ENCODE results near the gene THSD4. TPM values are rescaled to one million over a fixed set of nuclear protein-coding genes. Genes with fewer than 3 reads are reported as not detected.
"Not testable (repeated sequence)": the region's sequence is repeated elsewhere in the genome, so short reads cannot be mapped to it uniquely, and the experiment has no call there.

THSD4 gene
- total RNA-seq, 2 donors from 2014 or later, result 16.3 to 18.8 TPM

- no peak for DNase-seq (ENCODE audit: low spot score)
- intact Hi-C loops (cut with DNase I), result no loop called here
Measured at GRCh38 chr15:71651750-71652186, 536.5 kb downstream of the THSD4 start.

GRCh38 chr15:71654042-71654719 is 538.9 kb downstream of the THSD4 start:
- DNase-seq (ENCODE audit: low spot score), result no peak
- intact Hi-C loops (cut with DNase I), result no loop called here

- intact Hi-C loops (cut with DNase I), result no loop called here
Measured at GRCh38 chr15:71654720-71655174, 539.5 kb downstream of the THSD4 start.

GRCh38 chr15:71656425-71656824 is 541.2 kb downstream of the THSD4 start:
- intact Hi-C loops (cut with DNase I), result no loop called here
- DNase-seq (ENCODE audit: low spot score), result no peak

More at GRCh38 chr15:71654720-71655174, 539.5 kb downstream of the THSD4 start:
- DNase-seq (ENCODE audit: low spot score), result no peak

- no peak for DNase-seq (ENCODE audit: low spot score)
- intact Hi-C loops (cut with DNase I), result no loop called here
Measured at GRCh38 chr15:71657141-71657540, 541.9 kb downstream of the THSD4 start.

- intact Hi-C loops (cut with DNase I), result no loop called here
- no peak for DNase-seq (ENCODE audit: low spot score)
Measured at GRCh38 chr15:71658036-71658435, 542.8 kb downstream of the THSD4 start.

DNA sequence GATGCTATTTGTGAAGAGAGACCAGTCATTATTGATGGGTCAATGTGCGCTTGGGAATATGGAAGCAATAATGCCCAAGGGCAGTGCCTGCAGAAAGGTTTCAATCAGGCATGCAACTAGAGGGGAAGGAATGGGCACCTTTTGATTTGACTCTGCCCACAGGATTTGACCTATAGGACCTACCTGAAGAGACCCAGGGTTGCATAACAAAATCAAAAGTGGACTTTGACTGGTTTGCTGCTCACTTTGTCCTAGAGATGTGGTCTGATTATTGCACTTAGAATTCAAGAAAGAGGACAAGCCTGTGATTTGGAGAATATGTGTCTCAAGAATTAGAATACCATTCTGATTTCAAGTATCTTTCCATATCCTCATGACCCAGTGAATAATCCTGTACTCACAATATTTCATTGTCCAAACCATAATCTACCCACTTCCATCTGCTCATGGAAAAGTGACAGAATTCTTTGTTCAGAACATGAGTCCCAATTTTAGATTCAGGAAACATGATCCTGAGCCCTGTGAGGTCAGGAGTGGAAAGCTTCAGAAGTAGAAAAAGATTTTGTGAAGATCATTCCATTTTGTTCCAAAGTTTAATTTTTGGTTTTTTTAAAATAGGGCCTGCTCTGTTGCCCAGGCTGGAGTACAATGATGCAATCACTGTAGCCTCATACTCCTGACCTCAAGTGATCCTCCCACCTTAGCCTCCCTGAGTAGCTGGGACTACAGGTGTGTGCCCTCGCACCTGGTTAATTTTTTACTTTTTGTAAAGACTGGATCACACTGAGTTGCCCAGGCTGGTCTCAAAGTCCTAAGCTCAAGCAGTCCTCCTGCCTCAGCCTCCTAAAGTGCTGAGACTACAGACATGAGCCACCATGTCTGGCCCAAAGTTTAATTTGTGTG is 543.8 kb downstream of the THSD4 start:
- DNase-seq (ENCODE audit: low spot score), result no peak
- intact Hi-C loops (cut with DNase I), result no loop called here

DNA sequence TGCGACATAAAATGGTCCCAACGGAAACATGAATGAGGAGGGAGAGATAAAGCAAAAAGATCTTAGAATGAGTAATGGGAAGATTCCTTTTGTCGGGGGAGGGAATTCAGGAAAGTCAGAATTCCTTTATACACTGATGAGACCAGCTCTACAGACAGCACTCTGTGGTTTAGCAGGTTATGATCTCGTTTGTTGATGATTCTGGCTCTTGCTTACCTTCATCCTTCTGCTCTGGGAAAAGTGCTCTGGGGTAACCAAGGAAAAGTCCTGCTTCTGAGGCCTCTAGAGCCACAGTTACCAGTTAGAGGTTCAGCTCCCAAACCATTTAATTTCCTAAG is 544.4 kb downstream of the THSD4 start:
- intact Hi-C loops (cut with DNase I), result no loop called here
- DNase-seq (ENCODE audit: low spot score), result no peak

GRCh38 chr15:71660501-71660900 is 545.2 kb downstream of the THSD4 start:
- intact Hi-C loops (cut with DNase I), result no loop called here

GRCh38 chr15:71662306-71662705 is 547.0 kb downstream of the THSD4 start:
- DNase-seq (ENCODE audit: low spot score), result no peak
- intact Hi-C loops (cut with DNase I), result no loop called here

More at GRCh38 chr15:71660501-71660900, 545.2 kb downstream of the THSD4 start:
- no peak for DNase-seq (ENCODE audit: low spot score)

DNA sequence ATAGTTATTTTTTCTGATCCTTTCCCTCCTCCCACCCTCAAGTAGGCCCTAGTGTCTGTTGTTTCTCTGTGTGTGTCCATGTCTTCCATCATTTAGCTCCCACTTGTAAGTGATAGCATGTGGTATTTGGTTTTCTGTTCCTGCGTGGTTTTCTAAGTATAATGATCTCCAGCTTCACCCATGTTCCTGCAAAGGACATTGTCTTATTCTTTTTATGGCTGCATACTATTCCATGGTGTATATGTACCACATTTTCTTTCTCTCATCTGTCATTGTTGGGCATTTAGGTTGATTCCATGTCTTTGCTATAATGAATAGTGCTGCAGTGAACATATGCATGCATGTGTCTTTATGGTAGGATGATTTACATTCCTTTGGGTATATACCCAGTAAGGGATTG is 549.4 kb downstream of the THSD4 start:
- intact Hi-C loops (cut with DNase I), result no loop called here
- DNase-seq (ENCODE audit: low spot score), result no peak

DNA sequence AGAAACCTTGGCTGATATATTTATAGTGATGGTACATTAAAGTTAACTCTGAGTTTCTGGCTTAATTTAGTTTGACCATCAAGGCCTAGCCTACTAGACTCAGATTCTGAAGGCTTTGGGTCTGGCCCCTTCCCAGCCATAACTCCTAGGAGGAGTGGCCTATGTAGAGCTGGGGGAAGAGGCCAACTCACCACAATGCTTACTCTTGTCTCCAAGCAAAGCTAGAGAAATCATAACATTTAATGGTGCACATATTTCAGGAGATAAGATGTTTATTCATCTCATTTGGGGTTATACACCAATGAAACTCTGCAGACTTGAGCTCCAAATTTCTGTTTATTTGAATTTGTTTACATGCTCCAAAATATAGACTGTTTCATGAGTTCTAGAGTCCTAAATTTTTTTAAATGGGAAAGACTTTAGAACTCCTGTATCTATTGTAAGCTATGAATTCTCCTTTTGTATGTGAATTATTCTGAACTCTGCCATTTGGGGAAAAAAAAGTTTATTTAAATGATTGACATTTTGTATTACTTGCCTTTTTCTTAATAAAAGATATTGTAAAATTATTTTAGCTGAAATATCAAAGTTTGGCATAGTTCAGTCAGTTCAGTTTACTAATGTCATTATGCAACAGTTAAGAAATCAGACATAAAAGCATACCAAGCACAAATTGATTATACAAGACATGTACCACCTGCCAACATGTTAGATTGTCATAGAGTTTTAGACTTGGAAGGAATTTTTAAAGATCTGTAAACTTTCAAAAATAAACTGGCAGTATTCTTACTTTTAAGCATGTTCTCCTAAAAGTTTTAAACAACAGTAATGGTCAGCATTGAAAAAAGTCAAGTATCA is 551.7 kb downstream of the THSD4 start:
- intact Hi-C loops (cut with DNase I), result no loop called here
- no peak for DNase-seq (ENCODE audit: low spot score)

DNA sequence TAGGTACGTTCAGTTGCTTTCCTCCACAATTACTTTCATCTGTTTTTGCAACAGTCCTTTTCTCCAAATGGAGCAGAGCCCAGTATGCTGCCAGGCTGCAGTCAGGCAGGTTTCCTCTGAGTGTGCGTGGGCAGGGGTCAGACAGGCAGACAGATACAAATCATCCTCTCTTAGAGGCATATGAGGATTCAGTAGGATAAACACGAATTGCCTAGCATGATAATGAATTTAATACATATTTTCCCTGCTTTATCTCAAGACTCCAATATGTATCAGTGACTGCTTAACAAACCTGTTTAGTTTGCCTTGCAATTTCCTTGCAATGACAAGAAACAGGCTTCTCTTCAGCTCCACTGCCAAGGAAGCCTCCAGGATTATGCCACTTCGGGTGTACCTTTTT is 554.4 kb downstream of the THSD4 start:
- no peak for DNase-seq (ENCODE audit: low spot score)
- intact Hi-C loops (cut with DNase I), result no loop called here

GRCh38 chr15:71670222-71670621 is 555.0 kb downstream of the THSD4 start:
- intact Hi-C loops (cut with DNase I), result not testable (repeated sequence)

GRCh38 chr15:71674354-71674753 is 559.1 kb downstream of the THSD4 start:
- DNase-seq (ENCODE audit: low spot score), result no peak

More at GRCh38 chr15:71670222-71670621, 555.0 kb downstream of the THSD4 start:
- DNase-seq (ENCODE audit: low spot score), result not testable (repeated sequence)

GRCh38 chr15:71677352-71677751 is 562.1 kb downstream of the THSD4 start:
- intact Hi-C loops (cut with DNase I), result no loop called here
- no peak for DNase-seq (ENCODE audit: low spot score)

More at GRCh38 chr15:71674354-71674753, 559.1 kb downstream of the THSD4 start:
- intact Hi-C loops (cut with DNase I), result no loop called here

DNA sequence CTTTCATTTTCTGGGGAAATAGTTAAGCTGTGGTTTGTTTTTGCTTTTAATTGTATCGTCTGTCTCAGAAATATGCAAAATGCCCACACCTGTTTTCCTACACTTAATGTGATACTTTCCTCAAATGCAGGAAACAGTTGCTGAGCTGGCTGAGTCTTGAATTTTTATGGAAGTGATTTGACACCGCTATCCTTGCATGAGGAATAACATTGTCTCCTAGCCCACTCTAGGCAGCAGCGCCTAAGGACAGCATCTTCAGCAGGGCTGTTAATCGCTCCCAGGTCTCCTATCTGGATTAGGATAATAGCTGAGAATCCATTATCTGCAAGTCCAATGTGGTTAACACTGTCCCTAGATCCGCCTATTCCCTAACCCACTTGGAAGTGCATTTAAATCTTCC is 562.5 kb downstream of the THSD4 start:
- DNase-seq (ENCODE audit: low spot score), result no peak
- intact Hi-C loops (cut with DNase I), result no loop called here

DNA sequence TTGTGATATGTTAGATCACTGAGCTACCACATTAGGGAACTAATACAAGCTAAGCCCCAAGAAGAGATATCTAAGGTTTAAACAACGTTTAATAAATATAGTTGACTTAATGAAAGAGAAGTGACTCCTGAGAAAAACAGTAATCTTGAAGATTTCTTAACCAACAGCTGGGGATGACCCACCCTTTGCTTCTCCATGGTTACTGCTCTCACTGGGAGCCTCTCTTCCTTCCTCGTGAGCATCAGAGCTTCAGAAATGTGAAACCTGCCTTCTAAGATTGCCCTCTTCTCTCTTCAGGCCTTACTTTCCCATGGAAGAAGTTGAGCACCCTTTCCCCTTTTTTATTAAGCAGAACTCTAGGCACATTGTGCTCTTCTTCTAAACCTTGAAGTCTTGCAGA is 562.9 kb downstream of the THSD4 start:
- intact Hi-C loops (cut with DNase I), result no loop called here
- DNase-seq (ENCODE audit: low spot score), result no peak

DNA sequence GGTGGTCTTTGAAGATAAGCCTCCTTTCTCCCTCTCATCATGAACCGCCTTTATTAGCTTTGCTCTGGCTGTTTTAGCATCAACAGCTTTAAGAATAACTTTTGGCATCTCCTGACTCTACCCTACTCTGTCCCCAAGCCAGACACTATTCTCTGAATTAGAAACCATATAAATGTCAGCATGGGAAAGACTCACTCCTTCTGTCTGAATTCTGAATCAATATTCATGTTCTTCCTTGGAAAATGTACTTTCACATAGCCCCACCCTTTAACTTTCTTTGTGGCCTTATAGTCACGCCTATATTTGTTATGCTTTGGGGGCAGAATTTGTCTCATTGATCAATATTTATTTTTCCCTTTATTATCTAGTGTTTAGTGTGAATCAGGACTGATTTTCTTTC is 563.3 kb downstream of the THSD4 start:
- intact Hi-C loops (cut with DNase I), result no loop called here
- no peak for DNase-seq (ENCODE audit: low spot score)

Data from posterior vena cava (tissue), 2 donors.